ENCODE results near the gene UBE2I. TPM values are rescaled to one million over a fixed set of nuclear protein-coding genes. Genes with fewer than 3 reads are reported as not detected.

The UBE2I gene
- total RNA-seq, 1 experiment from 2014 or later: 71.3 TPM

DNA sequence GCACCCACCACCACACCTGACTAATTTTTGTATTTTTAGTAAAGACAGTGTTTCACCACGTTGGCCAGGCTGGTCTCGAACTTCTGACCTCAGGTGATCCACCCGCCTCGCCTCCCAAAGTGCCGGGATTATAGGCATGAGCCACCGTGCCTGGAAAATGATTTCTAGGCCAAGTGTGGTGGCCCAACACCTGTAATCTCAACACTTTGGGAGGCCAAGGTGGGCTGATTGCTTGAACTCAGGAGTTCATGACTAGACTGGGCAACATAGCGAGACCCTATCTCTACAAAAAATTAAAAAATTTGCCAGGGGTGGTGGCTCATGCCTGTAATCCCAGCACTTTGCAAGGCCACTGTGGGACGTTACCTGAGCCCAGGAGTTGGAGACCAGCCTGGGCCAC, 13.0 kb downstream of the UBE2I start:
- no peak for ATAC-seq
- Histone ChIP-seq H3K4me3 (ENCODE audit: low read length) (no peak overlapping the region), H3K27ac (ENCODE audit: low read length) (no peak overlapping the region), H3K4me1 (ENCODE audit: insufficient read depth, low read length) (no peaks in the 10 kb centered on the region), H2AFZ (ENCODE audit: low read length) (no peak overlapping the region), H3K9ac (ENCODE audit: low read length) (no peak overlapping the region), H3K79me2 (ENCODE audit: low read length) (peaks cover under 1% of the 10 kb centered on the region; the same call in 1 of the 2 replicates), H3K9me2 (replicated peaks; ENCODE audit: low read length) (no peaks in the 10 kb centered on the region), H3K4me2 (ENCODE audit: low read length) (no peak overlapping the region), H3F3A (ENCODE audit: low read length, unreplicated experiment) (no peaks in the 10 kb centered on the region), H3K27me3 (ENCODE audit: low read length) (no peaks in the 10 kb centered on the region), H3K36me3 (ENCODE audit: low read depth, low read length) (peaks cover 16% of the 10 kb centered on the region; the same call in 1 of the 2 replicates), H4K20me1 (ENCODE audit: low read length) (no peaks in the 10 kb centered on the region), H3K9me3 (ENCODE audit: low read length) (no peaks in the 10 kb centered on the region)
- BruUV-seq (replicated peaks): no TSS peak
- ChIA-PET CTCF (no interaction called here), POLR2A (ENCODE audit: unreplicated experiment) (no interaction called here)
- no peak for DNase-seq
- no peak for TF ChIP-seq EZH2phosphoT487 (IDR thresholded peaks at IDR 0.05; ENCODE audit: borderline replicate concordance, low read length)
- TF ChIP-seq EZH2 (IDR thresholded peaks at IDR 0.05; ENCODE audit: low read length, unreplicated experiment): no peak
- TF ChIP-seq, protein P1, sequence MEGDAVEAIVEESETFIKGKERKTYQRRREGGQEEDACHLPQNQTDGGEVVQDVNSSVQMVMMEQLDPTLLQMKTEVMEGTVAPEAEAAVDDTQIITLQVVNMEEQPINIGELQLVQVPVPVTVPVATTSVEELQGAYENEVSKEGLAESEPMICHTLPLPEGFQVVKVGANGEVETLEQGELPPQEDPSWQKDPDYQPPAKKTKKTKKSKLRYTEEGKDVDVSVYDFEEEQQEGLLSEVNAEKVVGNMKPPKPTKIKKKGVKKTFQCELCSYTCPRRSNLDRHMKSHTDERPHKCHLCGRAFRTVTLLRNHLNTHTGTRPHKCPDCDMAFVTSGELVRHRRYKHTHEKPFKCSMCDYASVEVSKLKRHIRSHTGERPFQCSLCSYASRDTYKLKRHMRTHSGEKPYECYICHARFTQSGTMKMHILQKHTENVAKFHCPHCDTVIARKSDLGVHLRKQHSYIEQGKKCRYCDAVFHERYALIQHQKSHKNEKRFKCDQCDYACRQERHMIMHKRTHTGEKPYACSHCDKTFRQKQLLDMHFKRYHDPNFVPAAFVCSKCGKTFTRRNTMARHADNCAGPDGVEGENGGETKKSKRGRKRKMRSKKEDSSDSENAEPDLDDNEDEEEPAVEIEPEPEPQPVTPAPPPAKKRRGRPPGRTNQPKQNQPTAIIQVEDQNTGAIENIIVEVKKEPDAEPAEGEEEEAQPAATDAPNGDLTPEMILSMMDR (conservative IDR thresholded peaks at IDR 0.05; ENCODE audit: low read depth, low read length): no peak
- intact Hi-C loops (cut with micrococcal nuclease): no loop called here

- Histone ChIP-seq H3K4me2 (ENCODE audit: low read length) (no peak overlapping the region), H3K4me1 (ENCODE audit: insufficient read depth, low read length) (no peaks in the 10 kb centered on the region), H3K27ac (ENCODE audit: low read length) (no peak overlapping the region), H3K9ac (ENCODE audit: low read length) (no peak overlapping the region), H4K20me1 (ENCODE audit: low read length) (no peaks in the 10 kb centered on the region), H3K9me2 (replicated peaks; ENCODE audit: low read length) (no peaks in the 10 kb centered on the region), H3K79me2 (ENCODE audit: low read length) (no peaks in the 10 kb centered on the region), H3K36me3 (ENCODE audit: low read depth, low read length) (peaks cover 4% of the 10 kb centered on the region; the same call in 1 of the 2 replicates), H2AFZ (ENCODE audit: low read length) (no peak overlapping the region), H3K27me3 (ENCODE audit: low read length) (no peaks in the 10 kb centered on the region), H3F3A (ENCODE audit: low read length, unreplicated experiment) (no peaks in the 10 kb centered on the region), H3K9me3 (ENCODE audit: low read length) (no peaks in the 10 kb centered on the region), H3K4me3 (ENCODE audit: low read length) (no peak overlapping the region)
- POLR2A ChIA-PET (ENCODE audit: unreplicated experiment): no interaction called here
- ATAC-seq (no peak), DNase-seq (no peak)
- CTCF ChIA-PET: no interaction called here
- intact Hi-C loops (cut with micrococcal nuclease): no loop called here
- no peak for TF ChIP-seq EZH2phosphoT487 (IDR thresholded peaks at IDR 0.05; ENCODE audit: borderline replicate concordance, low read length)
- TF ChIP-seq, protein P1 (conservative IDR thresholded peaks at IDR 0.05; ENCODE audit: low read depth, low read length): no peak
- no peak for TF ChIP-seq EZH2 (IDR thresholded peaks at IDR 0.05; ENCODE audit: low read length, unreplicated experiment)
- no TSS peak for BruUV-seq (replicated peaks)
Measured at GRCh38 chr16:1323296-1324239, 14.1 kb downstream of the UBE2I start.

DNA sequence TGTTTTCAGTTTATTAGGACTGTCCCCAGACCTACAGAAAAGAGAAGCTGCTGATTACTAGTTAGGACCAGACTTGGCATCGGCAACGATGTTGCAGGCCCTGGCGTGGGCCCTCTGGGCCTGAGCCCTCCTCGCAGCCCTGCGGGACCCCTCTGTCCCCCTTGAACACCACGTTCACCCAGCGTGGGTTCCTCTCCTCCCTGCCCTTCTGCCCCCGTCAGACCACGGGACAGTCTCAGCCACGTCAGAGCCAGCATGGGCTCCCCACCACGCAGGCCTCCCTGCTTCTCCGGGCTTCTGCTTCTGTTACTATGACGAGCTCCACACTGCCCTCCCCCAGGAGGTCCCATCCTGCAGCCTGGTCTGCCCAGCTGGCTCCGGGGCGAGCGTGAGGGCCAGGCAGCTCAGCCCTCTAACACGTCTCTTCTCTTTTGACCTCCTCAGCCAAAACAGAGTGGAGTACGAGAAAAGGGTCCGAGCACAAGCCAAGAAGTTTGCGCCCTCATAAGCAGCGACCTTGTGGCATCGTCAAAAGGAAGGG, 14.9 kb downstream of the UBE2I start:
- CTCF ChIA-PET: no interaction called here
- POLR2A ChIA-PET (ENCODE audit: unreplicated experiment): no interaction called here
- no peak for DNase-seq
- H3K4me3 ChIP-seq (ENCODE audit: low read length): no peak overlapping the region
- no peak overlapping the region for H3K27ac ChIP-seq (ENCODE audit: low read length)
- no peaks in the 10 kb centered on the region for H3K9me2 ChIP-seq (replicated peaks; ENCODE audit: low read length)
- H3K9me3 ChIP-seq (ENCODE audit: low read length): no peaks in the 10 kb centered on the region
- no peak overlapping the region for H3K4me2 ChIP-seq (ENCODE audit: low read length)
- intact Hi-C loops (cut with micrococcal nuclease): no loop called here
- H3K4me1 ChIP-seq (ENCODE audit: insufficient read depth, low read length): no peaks in the 10 kb centered on the region
- H3K79me2 ChIP-seq (ENCODE audit: low read length): no peaks in the 10 kb centered on the region
- BruUV-seq (replicated peaks): no TSS peak
- no peak overlapping the region for H3K9ac ChIP-seq (ENCODE audit: low read length)
- no peak overlapping the region for H2AFZ ChIP-seq (ENCODE audit: low read length)
- H3K36me3 ChIP-seq (ENCODE audit: low read depth, low read length): peaks cover 3% of the 10 kb centered on the region; the same call in 1 of the 2 replicates
- no peaks in the 10 kb centered on the region for H4K20me1 ChIP-seq (ENCODE audit: low read length)
- TF ChIP-seq, protein P1 (conservative IDR thresholded peaks at IDR 0.05; ENCODE audit: low read depth, low read length): no peak
- TF ChIP-seq EZH2 (IDR thresholded peaks at IDR 0.05; ENCODE audit: low read length, unreplicated experiment) (no peak), EZH2phosphoT487 (IDR thresholded peaks at IDR 0.05; ENCODE audit: borderline replicate concordance, low read length) (no peak)
- H3F3A ChIP-seq (ENCODE audit: low read length, unreplicated experiment): no peaks in the 10 kb centered on the region
- no peak for ATAC-seq
- no peaks in the 10 kb centered on the region for H3K27me3 ChIP-seq (ENCODE audit: low read length)

Measured in PC-3 (cell line).